Measurements from ENCODE around the gene CTNNA2. TPM values are rescaled to one million over a fixed set of nuclear protein-coding genes. Genes with fewer than 3 reads are reported as not detected.
A peak's percentile ranks its signal among the peaks of the same experiment; 100 is the strongest.
"Not testable (repeated sequence)": the region's sequence is repeated elsewhere in the genome, so short reads cannot be mapped to it uniquely, and the experiment has no call there.

The CTNNA2 gene
- total RNA-seq, 2 donors from 2014 or later: not detected

GRCh38 chr2:80091237-80091636, 578.4 kb downstream of the CTNNA2 start:
- DNase-seq (no peak), ATAC-seq (no peak)
- intact Hi-C loops (cut with DNase I): no loop called here

- no peak for ATAC-seq
- DNase-seq: no peak
- intact Hi-C loops (cut with DNase I): no loop called here
These were observed 579.6 kb downstream of the CTNNA2 start for GRCh38 chr2:80092474-80092873.

GRCh38 chr2:80098503-80098902, 585.7 kb downstream of the CTNNA2 start:
- DNase-seq; intact Hi-C loops (cut with DNase I); ATAC-seq: not testable (repeated sequence)

GRCh38 chr2:80102026-80102425, 589.2 kb downstream of the CTNNA2 start:
- intact Hi-C loops (cut with DNase I): no loop called here
- peak in 1 of 2 donors; percentile 93 for ATAC-seq
- no peak for DNase-seq

- ATAC-seq: no peak
- intact Hi-C loops (cut with DNase I): no loop called here
- DNase-seq: no peak
These were observed 592.3 kb downstream of the CTNNA2 start for GRCh38 chr2:80105015-80105640.

- DNase-seq: no peak
- intact Hi-C loops (cut with DNase I): no loop called here
- ATAC-seq: no peak
These were observed 598.3 kb downstream of the CTNNA2 start for GRCh38 chr2:80111185-80111584.

- intact Hi-C loops (cut with DNase I): no loop called here
- ATAC-seq: no peak
- no peak for DNase-seq
These were observed 599.9 kb downstream of the CTNNA2 start for GRCh38 chr2:80112790-80113189.

- ATAC-seq (no peak), DNase-seq (no peak)
- intact Hi-C loops (cut with DNase I): no loop called here
These were observed 600.5 kb downstream of the CTNNA2 start for GRCh38 chr2:80113399-80113798.

GRCh38 chr2:80114812-80115211, 602.0 kb downstream of the CTNNA2 start:
- intact Hi-C loops (cut with DNase I): no loop called here
- DNase-seq (no peak), ATAC-seq (no peak)

- no peak for ATAC-seq
- no peak for DNase-seq
- intact Hi-C loops (cut with DNase I): no loop called here
These were observed 604.5 kb downstream of the CTNNA2 start for GRCh38 chr2:80117401-80117800.

GRCh38 chr2:80120866-80121265, 608.0 kb downstream of the CTNNA2 start:
- intact Hi-C loops (cut with DNase I): no loop called here
- DNase-seq: no peak
- no peak for ATAC-seq

- no peak for ATAC-seq
- no peak for DNase-seq
- intact Hi-C loops (cut with DNase I): no loop called here
These were observed 609.8 kb downstream of the CTNNA2 start for GRCh38 chr2:80122675-80123074.

- ATAC-seq: no peak
- intact Hi-C loops (cut with DNase I): no loop called here
- no peak for DNase-seq
These were observed 613.8 kb downstream of the CTNNA2 start for GRCh38 chr2:80126596-80127189.

GRCh38 chr2:80128080-80128479, 615.2 kb downstream of the CTNNA2 start:
- intact Hi-C loops (cut with DNase I): no loop called here
- no peak for DNase-seq
- no peak for ATAC-seq

- intact Hi-C loops (cut with DNase I): no loop called here
- ATAC-seq (no peak), DNase-seq (no peak)
These were observed 619.4 kb downstream of the CTNNA2 start for GRCh38 chr2:80132281-80132680.

GRCh38 chr2:80135001-80135400, 622.1 kb downstream of the CTNNA2 start:
- DNase-seq: no peak
- no peak for ATAC-seq
- intact Hi-C loops (cut with DNase I): no loop called here

- no peak for ATAC-seq
- intact Hi-C loops (cut with DNase I): no loop called here
- DNase-seq: no peak
These were observed 623.5 kb downstream of the CTNNA2 start for GRCh38 chr2:80136338-80136737.

- intact Hi-C loops (cut with DNase I): no loop called here
- ATAC-seq (no peak), DNase-seq (no peak)
These were observed 626.1 kb downstream of the CTNNA2 start for GRCh38 chr2:80139001-80139400.

GRCh38 chr2:80141007-80141726, 628.3 kb downstream of the CTNNA2 start:
- no peak for ATAC-seq
- no peak for DNase-seq
- intact Hi-C loops (cut with DNase I): no loop called here

- intact Hi-C loops (cut with DNase I): no loop called here
- DNase-seq (no peak), ATAC-seq (no peak)
These were observed 632.6 kb downstream of the CTNNA2 start for GRCh38 chr2:80145499-80145898.

- ATAC-seq; intact Hi-C loops (cut with DNase I); DNase-seq: not testable (repeated sequence)
These were observed 633.9 kb downstream of the CTNNA2 start for GRCh38 chr2:80146757-80147156.

All from left cardiac atrium (tissue), 4 donors.